Measurements from ENCODE around the gene ZC3H4.
"Not testable (repeated sequence)": the region's sequence is repeated elsewhere in the genome, so short reads cannot be mapped to it uniquely, and the experiment has no call there.

Gene ZC3H4

DNA sequence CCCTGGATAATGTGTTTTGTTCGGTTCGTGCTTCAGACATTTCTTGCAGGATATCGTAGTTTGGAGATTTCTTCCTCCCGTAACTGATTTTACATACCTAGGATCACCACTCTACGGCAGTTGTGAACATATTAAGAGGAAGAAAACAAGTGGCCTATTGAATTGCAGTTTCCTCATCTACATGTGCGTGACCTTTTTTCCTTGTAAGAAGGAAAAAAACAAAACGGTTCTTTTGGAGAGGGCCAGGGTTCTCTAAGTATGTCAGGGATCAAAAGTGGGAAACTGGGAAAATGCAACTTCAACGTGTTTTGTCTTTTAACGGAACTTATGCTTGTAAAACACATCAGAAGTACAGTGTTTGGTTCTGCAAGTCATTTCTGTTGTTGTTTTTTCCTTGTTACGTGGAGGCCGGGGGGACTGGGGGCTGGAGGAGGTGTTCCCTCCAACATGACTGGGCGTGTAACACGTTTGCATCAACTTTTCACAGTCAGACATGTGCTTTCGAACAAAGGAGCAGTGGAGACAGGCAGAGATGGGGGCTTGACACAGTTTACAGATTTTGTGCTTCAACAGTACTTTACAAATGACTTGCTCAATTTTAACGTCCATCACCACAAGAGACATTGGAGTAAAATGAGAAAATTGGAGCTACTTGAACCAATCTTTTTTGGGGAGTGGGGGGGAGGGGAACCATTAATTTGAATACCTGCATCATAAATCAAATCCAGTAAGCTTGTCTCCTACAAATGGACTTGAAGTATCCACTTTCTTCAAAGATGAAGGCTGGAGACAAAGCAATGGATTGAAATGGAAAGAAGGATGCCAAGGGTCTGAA, 3.8 kb downstream of the ZC3H4 start:
- in situ Hi-C loops (cut with HindIII; ENCODE audit: low sequenced_read_pairs), result no loop called here

DNA sequence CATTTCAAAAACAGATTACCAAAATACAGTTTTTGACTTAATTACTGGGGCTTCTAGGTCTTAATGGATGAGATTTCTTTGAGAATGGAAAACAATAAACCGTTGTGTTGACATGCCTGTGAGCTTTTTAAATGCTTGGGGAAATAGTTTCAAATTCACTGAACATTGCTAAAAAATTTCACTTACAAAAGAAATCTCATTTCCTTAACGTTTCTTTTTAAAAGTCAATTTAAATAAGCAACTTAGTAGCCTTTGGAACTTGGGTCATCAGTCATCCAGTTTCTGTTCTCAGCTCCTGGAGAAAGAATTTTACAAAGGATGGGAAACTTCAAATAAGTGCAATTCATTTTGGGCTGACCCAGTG, 4.4 kb downstream of the ZC3H4 start:
- in situ Hi-C loops (cut with HindIII; ENCODE audit: low sequenced_read_pairs), result no loop called here

DNA sequence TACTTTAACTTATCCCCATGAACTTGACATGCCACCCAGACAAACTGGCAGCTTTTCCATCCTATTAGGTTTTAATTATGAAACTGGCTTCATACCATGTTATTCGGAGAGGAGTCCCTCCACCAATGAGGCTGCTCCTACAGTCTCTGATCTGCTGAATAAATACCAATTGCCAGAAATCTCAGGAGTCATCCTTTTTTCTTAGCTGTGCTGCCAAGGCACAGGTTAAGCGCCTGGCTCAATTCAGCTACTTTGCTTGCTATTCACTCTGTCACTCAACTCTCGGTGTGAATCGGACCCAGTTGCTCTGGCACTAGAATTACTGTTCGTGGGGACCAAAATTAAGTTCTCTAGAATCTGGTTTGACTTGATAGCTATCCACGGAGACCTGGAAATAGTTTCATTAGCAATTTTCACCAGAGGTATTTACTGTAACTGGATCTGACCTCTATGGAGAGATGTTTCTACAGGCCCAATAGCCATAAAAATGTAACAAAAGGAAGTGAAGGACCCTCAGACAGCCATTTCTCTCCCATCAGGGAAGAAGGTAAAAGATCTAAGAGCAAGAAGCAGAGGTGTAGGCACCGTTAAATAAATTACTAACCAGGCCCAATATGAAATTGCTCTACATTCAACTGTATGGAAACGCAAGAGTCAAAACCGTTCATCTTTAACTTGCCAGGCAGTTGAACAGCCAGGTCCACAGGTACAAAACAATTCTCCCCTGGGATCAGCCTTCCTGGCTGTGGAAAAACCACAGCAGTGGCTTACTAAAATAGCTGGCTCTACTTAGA, 5.4 kb downstream of the ZC3H4 start:
- in situ Hi-C loops (cut with HindIII; ENCODE audit: low sequenced_read_pairs), result no loop called here

DNA sequence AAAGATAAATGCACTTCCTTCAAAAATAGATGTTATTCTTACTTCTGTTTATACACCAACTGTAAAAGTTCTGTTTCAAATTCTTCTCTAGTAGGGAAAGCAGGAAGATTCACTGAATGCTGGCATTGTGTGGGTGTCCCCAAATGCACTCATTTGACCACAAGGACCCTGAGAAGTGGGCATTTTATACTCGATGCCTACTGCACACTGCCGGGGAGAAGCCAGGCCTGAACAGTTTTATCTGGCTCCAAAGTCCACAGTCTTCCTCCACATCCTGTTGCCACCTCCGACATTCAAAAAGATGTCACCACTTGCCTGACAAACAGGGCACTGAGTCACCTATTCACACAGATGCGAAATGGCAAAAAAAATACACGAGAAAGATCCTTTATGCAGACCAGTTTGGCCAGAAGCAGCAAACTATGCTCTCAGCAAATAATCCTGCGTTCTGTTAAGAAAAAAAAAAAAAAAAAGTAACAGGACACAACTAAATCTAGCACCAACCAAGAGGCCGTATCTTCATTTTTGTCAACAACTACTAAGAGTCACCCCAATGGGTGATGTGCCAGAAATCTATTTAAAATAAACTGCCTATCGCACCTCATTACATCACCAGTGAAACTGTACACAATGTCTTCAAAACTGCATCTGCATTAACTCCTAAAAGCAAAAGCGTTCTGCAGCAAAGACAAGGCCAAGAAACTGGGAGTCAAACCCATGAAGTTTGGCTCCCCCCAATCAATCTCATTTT, 6.2 kb downstream of the ZC3H4 start:
- in situ Hi-C loops (cut with HindIII; ENCODE audit: low sequenced_read_pairs), result no loop called here

DNA sequence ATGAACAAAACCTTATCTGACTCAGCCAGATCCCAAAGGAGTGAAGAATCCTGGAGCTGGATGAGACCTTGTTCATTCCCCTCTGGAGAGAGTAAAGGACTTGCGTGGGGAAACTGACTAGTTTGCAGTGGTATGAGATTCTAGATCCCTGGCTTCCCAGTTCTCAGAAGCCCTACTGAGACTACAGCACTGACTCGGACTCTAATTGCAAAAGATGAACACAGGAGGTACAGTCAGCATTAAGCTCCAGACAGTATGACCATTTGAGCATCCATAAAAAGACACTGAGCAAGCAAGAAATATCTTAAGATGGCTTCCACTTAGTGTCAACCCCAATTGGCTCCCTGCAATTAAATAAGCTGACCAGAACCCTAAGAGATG, 6.8 kb downstream of the ZC3H4 start:
- in situ Hi-C loops (cut with HindIII; ENCODE audit: low sequenced_read_pairs), result no loop called here

DNA sequence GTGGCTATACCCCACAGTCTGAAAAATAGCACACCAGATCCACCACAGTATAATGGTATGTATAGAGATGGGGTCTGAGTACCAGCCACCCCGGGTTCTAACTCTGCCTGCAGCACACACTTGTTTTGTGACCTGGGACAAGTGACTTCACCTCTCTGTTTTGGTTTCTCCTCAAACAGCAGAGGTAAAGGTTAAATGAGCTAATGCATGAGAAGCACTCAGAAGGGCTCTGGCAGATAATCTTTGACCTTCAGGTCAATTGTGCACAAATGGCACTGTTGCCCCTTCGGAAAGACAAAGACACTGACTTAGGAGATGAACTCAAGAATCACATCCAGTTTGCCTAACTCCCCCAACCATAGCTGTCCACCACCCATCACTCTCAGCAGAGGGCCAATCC, 7.7 kb downstream of the ZC3H4 start:
- in situ Hi-C loops (cut with HindIII; ENCODE audit: low sequenced_read_pairs), result no loop called here

DNA sequence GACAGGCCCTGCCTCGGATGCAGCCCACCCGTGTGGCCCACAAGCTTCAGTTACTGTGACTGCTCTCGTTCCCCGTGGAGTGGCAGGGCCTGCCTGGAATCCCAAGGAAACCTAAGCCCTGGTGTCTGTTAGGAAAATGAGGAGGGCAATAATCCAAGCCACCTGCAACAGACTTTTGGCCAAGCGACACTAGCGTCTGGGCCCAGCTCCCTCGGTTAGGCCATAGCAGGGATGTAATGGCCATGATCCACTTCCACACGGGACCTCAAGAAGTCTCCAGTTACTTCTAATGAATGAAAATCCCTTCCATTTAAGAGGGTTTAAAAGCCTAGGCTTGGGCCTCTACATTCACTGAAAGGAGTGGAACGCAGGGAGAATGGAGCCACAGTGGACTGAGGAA, 8.9 kb downstream of the ZC3H4 start:
- in situ Hi-C loops (cut with HindIII; ENCODE audit: low sequenced_read_pairs), result no loop called here

DNA sequence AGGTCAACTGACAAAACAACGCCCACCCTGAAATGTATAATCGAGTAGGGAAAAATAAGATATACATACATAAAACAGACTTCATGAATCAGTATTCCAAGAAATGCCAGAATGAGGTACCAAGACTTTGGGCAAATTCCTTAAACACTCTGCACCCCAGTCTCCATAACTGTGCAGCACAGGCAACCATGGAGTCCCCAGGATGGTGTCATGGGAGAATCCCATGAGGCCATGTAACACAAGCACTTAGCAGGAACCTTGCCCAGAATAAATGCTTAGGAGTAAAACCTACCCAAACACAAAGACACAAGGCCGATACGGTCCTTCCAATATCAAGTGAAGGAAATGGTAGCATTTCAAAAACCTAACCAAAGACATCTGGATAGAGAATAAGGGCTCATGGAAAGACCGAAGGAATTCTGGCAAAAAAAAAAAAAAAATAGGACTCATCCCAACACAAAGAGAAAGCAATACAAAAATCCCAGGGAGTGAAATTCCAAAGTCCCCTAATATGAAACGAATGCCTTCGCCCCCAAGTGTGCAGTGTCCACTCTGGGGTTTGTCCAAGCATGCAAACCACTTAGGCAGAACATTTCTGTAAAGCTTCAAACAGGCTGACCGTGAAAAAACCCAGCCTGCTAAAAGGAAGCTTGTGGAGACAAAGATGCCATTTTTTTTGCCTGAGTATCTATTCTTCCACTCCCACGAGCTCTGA, 11.1 kb downstream of the ZC3H4 start:
- in situ Hi-C loops (cut with HindIII; ENCODE audit: low sequenced_read_pairs), result no loop called here

DNA sequence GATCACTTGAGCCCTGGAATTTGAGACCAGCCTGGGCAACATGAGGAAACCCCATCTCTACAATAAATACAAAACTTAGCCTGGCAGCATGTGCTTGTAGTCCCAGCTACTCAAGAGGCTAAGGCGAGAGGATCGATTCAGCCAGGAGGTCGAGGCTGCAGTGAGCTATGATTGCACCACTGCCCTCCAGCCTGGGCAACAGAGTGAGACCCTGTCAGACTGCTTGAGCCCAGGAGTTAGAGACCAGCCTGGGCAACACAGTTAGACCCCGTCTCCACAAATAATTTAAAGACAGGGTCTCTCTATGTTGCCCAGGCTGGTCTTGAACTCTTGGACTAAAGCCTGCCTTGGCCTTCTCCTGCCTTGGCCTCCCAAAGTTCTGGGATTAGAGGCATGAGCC, 12.5 kb downstream of the ZC3H4 start:
- in situ Hi-C loops (cut with HindIII; ENCODE audit: low sequenced_read_pairs), result not testable (repeated sequence)

DNA sequence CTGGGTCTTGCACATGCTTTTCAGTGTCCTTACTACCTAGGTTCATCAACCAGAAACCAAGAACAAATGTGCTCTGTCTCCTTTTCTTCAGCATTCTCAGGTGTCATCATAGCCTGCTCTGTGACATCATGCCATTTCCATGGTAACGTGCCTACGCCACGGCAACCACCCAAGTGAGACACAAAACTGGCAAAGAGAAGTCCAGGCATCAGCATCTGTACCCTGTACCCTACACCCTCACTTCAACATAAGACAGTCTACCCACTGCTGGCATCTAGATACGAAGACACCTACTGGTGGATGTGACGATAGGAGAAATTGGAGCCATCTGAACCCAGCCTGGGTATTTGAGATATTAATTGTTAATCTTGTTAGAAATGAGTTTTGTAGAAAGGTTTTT, 13.3 kb downstream of the ZC3H4 start:
- in situ Hi-C loops (cut with HindIII; ENCODE audit: low sequenced_read_pairs), result no loop called here

DNA sequence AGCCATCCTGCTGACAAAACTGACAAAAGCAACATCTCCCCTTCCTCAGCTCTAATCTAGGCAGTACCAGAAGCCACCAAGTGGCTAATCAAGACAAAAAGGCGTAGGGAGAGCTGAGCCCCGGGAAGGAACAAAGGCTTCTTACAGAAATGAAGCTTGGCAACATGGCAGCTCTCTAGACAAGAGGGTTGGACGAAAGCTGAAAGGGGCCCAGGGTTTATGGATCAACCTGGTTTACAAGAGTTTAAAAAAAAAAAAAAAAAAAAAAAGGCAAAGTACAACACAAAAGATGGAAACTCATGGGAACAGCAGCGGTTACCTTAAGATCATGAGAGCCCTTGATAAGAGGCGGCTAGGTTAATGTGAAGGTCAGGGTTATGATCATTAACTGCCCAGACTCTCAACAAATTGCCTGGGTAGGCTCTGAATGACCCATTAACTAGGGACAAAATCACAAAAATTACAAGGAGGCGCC, 14.0 kb downstream of the ZC3H4 start:
- in situ Hi-C loops (cut with HindIII; ENCODE audit: low sequenced_read_pairs), result no loop called here

DNA sequence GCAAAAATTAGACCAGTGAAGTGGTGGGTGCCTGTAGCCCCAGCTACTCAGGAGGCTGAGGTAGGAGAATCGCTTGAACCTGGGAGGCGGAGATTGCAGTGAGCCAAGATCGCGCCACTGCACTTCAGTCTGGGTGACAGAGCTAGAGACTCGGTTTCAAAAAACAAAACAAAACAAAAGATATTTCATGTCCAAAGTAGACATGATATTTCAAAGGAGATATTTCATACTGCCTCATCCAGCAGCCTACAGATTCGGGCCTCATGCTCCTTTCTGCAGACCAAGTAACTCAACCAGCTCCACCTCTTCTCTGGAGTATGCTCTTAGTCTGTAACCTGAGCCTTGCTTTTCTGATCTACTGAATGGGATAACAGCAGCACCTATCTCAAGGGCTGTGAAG, 15.0 kb downstream of the ZC3H4 start:
- in situ Hi-C loops (cut with HindIII; ENCODE audit: low sequenced_read_pairs), result no loop called here

DNA sequence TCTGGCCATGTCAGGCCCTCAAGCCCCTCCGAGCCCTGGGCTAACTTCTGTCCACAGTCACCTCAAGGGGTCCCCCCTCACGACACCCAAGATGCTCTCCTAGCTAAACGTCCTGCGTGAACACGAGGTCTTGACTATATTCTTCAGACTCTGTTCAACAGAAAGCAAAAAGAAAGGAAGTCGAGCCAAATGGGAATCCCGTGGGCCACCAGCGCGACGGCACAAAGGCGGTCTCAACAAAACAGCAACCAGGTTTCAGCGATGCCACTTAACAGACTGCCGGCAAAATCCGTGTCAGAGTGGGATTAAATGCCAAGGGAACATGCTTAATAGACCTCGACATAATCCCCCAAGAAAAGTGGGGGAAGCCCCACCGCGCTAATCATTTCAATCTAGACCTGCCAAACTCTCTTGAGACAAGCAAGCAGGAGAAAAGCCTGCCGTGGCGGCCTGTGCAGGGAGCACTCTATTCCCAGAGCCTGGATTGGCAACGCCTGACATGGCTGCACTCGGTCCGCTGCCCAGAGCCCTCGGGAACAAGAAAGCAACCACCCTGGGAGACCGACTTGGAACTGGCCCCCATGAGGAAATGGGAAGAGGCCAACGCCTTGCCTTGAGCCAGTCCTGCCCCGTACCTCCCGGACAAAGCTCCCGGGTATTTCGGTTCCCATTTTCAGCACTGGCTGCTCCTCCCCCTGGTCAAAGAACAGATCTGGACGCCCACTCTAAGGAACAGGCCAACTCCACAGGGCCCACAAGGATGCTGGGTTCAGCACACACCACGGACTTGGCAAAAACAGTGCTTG, 16.0 kb downstream of the ZC3H4 start:
- in situ Hi-C loops (cut with HindIII; ENCODE audit: low sequenced_read_pairs), result no loop called here

DNA sequence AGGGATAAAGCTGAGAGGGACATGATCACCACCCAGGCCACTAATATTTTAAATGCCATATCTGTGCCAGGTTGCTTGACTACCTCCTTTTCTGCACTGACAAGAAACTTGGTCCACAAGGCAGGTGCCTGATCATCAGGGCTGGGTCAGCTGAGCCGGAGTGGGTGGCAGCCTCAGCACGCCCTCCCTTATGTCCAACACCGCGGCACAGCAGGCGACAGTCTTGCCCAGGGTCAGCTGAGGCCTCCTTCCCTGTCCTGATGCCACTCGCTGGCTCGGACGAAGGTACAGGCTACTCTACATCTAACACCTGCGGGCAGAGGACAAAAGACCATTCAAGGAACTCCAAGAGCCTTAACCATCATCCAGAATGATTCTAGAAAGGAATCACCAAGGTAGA, 16.9 kb downstream of the ZC3H4 start:
- in situ Hi-C loops (cut with HindIII; ENCODE audit: low sequenced_read_pairs), result no loop called here

DNA sequence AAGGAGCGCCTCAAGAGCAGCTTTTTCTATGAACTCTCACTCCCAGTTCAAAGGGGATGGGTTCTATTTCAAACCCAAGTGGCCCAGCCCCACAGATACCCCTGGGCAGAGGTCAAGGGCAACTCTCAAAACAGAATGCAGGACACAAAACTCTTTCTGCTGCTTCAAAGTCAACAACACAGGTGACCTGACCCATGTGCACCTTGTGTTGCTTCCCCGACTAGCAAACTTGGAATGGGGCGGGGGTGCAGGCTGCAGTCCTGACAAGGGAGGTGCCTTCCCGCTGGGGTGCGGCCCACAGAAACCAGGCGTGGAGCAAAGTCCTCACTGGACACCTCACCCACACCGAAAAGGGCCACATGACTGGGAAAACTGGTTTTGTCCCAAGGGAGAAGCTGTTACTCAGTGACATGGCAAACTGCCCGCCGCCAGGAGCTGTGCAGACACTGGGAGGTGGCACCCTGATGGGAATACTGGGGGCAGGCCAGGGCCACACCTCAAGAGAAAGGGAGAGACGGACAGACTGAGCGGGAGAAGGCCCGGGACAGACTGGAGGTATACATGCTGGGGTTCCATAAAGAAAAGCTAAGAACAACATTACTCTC, 17.4 kb downstream of the ZC3H4 start:
- in situ Hi-C loops (cut with HindIII; ENCODE audit: low sequenced_read_pairs), result no loop called here

DNA sequence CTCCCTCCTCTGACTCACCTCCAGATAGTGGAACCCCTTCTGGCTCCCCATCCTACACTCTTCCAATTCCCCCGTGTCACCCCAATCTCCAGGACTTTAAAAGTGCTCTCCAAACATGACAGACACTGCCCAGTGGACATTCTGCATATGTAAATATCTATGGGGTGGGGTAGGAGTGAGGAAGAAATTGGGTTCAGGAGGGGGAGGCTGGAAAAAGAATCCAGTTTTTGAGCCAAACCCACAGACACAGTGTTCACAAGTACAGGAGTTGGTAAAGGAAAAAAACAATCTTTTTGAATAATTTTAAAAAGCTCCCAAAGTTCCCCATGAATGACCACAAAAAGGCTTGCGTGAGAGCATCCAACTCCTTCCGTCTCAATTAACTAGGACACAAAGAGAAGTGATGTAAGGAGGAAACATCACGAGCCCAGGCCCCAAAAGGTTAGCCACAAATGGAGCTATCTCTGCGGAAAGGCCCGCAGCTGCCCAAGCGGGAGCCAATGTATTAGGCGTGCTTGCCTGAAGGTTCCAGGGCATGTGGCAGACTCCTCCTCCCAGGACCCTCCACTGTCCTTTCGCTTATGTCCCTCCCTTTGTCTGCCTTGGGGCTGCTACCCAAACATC, 18.0 kb downstream of the ZC3H4 start:
- in situ Hi-C loops (cut with HindIII; ENCODE audit: low sequenced_read_pairs), result no loop called here

DNA sequence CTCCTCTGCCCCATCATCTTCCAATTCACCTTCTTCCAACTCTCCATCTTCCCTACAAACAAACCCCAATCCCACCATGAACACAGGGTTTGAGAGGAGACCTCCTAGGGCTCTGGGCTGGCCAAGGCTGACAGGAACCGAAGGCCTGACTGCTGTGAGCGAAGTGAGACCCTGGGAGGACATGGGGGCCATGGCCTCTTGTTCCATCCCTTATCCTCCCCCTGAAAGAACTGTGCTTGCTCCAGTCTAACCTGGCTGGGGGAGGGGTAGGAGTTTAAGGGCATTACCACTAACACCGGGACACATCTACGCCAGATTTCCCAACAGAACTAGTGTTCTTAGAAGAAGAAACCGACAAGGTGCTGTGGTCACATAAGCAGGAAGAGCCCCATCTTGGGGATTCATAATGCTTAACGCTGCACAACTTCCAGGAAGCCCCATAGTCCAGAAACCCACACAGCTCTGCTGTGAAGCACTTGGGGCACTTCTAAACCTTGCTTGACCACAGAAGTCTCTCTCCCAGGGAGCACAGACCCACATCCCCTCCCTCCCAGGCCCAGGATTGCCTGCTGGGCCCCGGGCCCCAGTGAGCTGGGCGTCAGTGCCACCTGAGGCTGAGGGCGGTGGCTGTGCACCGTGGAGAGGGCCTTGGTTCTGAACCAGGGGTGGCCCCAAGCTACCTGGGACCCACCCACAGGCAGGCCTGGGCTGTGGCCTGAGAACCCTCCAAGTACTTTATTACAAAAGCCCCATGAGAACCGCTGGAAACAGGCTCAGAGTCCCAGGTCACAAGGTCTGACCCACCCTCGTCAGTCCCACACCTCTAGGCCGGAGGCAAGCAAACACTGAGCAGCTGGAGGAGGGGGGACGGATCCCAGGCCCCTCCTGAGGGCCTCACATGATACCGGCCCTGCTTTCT, 18.8 kb downstream of the ZC3H4 start:
- in situ Hi-C loops (cut with HindIII; ENCODE audit: low sequenced_read_pairs), result no loop called here

DNA sequence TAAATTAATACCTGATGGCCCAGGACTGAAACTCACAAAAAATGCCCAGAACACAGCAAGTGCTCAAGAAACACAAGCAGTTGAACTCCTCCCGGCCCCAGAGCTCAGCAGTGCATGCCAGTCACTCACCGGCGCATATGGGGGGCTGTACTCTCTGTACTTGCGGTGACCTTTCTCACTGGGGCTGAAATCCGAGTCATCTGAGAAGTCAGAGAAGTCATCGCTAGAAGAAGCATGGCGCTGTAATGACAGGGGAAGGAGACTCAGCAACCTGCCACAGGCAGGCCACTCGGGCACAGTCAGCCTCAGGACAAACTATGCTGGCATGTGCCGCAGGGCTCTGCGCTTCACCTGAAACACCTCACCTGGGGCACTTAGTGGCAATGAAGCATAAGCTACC, 19.7 kb downstream of the ZC3H4 start:
- in situ Hi-C loops (cut with HindIII; ENCODE audit: low sequenced_read_pairs), result no loop called here
